Calu3 (cell line): Measurements from ENCODE around the gene ADCY5. TPM values are rescaled to one million over a fixed set of nuclear protein-coding genes. Genes with fewer than 3 reads are reported as not detected.

ENCODE experiments used
- BruUV-seq: library from RNA; stranded (reverse); fragments of 400-500 nt; replicated peaks from 2 replicates; lab custom pipeline; 2021; lab: Mats Ljungman, UMichigan
- CTCF ChIA-PET: fragments of 300-600 bp; sonication (Branson Sonifier 250); formaldehyde crosslinking; loops from one replicate; lab custom pipeline; 2022; ENCODE audit warnings: antibody characterized with exemption; lab: Charles Lee
- DNase-seq: peaks from one replicate; pipeline ENCODE4 v3.0.0; 2022
- H3K27ac Mint-ChIP-seq: one replicate; pipeline ENCODE4 v1.8.0; 2022; ENCODE audit warnings: mixed read lengths; ENCODE audit not compliant: unreplicated experiment
- H3K27me3 Mint-ChIP-seq: one replicate; pipeline ENCODE4 v1.8.0; 2022; ENCODE audit warnings: mixed read lengths; ENCODE audit not compliant: unreplicated experiment
- H3K36me3 Mint-ChIP-seq: one replicate; pipeline ENCODE4 v1.8.0; 2022; ENCODE audit warnings: mild to moderate bottlenecking, moderate library complexity, mixed read lengths; ENCODE audit not compliant: insufficient read depth, unreplicated experiment
- H3K4me1 Mint-ChIP-seq: one replicate; pipeline ENCODE4 v1.8.0; 2022; ENCODE audit warnings: mild to moderate bottlenecking, low read depth, mixed read lengths; ENCODE audit not compliant: unreplicated experiment
- H3K4me3 Mint-ChIP-seq: one replicate; pipeline ENCODE4 v1.8.0; 2022; ENCODE audit warnings: mild to moderate bottlenecking, low read depth, moderate library complexity, mixed read lengths; ENCODE audit not compliant: unreplicated experiment
- H3K9me3 Mint-ChIP-seq: one replicate; pipeline ENCODE4 v1.8.0; 2022; ENCODE audit warnings: low read depth, mixed read lengths; ENCODE audit not compliant: unreplicated experiment
- intact Hi-C: fragments of 100-400 bp; cut with micrococcal nuclease; formaldehyde crosslinking; loops from one replicate; pipeline ENCODE4 v1.10.0; 2022; ENCODE audit not compliant: unreplicated experiment
- total RNA-seq: library from RNA; stranded (reverse); gene quantifications from 2 replicates; pipeline ENCODE4 v1.2.3, GENCODE V29; 2022
- TF ChIP-seq, protein P1 (sequence below): fragments of 200-600 bp; IDR thresholded peaks from one replicate; pipeline ENCODE4 v1.8.0; 2022; ENCODE audit warnings: antibody characterized with exemption; ENCODE audit not compliant: unreplicated experiment

The ADCY5 gene
- total RNA-seq, 1 experiment from 2014 or later: 2.5 TPM

DNA sequence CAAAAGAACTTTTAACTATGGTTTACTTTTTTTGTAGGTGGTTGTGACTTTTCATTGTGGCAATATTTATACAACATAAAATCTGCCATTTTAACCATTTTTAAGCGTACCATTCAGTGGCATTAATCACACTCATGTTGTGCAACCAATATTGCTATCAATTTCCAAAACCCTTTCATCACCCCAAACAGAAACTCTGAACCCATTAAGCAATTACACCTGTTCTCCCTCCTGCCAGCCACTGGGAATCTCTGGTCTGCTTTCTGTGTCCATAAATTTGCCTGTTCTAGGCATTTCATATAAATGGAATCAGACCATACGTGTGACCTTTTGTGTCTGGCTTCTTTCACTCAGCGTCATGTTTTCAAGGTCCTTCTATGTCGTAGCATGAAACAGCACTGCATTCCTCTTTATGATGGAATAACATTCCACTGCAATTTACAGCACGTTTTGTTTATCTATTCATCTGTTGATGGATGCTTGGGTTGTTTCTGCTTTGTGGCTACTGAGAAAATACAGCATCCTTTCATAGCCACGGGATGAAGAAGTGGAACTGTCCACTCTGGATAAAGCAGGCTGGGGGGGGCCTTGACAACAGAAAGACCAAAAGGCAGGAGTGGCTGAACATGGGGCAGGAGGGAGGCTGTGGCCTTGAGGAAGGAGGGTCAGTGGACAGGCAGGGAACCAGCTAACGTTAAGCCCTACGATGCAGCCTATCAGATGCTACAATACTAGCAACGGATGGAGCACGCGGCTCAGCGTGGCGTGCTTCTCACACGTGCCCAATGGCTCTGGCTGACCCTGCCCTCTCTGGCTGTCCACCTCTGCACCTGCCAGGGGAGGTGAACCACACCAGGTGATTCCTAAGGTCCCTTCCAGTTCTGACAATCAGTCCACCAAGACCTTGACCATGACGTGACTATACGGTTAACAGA, 136.3 kb downstream of the ADCY5 start:
- Mint-ChIP-seq H3K9me3 (no peaks in the 10 kb centered on the region), H3K4me1 (no peaks in the 10 kb centered on the region), H3K4me3 (no peak overlapping the region), H3K27me3 (peaks cover 80% of the 10 kb centered on the region), H3K27ac (no peak overlapping the region), H3K36me3 (no peaks in the 10 kb centered on the region)
- TF ChIP-seq, protein P1, sequence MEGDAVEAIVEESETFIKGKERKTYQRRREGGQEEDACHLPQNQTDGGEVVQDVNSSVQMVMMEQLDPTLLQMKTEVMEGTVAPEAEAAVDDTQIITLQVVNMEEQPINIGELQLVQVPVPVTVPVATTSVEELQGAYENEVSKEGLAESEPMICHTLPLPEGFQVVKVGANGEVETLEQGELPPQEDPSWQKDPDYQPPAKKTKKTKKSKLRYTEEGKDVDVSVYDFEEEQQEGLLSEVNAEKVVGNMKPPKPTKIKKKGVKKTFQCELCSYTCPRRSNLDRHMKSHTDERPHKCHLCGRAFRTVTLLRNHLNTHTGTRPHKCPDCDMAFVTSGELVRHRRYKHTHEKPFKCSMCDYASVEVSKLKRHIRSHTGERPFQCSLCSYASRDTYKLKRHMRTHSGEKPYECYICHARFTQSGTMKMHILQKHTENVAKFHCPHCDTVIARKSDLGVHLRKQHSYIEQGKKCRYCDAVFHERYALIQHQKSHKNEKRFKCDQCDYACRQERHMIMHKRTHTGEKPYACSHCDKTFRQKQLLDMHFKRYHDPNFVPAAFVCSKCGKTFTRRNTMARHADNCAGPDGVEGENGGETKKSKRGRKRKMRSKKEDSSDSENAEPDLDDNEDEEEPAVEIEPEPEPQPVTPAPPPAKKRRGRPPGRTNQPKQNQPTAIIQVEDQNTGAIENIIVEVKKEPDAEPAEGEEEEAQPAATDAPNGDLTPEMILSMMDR: no peak
- intact Hi-C loops: no loop called here
- BruUV-seq: no TSS peak
- DNase-seq: no peak
- CTCF ChIA-PET: no interaction called here

DNA sequence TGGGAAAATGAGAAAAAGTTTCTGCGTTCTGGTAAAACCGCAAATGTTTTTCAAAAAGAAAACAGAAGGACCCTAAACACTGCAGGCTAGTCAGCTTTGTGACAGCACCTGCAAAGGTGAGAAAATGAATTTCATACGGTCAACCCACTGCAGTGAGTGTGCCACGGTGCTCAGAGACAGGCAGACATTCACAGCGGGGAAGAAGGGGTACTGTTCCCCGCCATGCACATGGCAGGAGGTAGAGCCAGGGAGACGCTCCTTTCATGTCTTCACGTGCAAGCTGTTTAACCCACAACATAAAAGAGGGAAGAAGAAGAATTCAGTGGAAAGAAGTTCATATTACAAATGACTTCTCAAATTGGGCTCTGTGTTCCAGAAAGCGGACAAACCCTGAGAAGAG, 137.7 kb downstream of the ADCY5 start:
- H3K4me1 Mint-ChIP-seq: no peaks in the 10 kb centered on the region
- intact Hi-C loops: no loop called here
- DNase-seq: no peak
- no peak overlapping the region for H3K4me3 Mint-ChIP-seq
- TF ChIP-seq, protein P1: no peak
- no peaks in the 10 kb centered on the region for H3K9me3 Mint-ChIP-seq
- CTCF ChIA-PET: no interaction called here
- no TSS peak for BruUV-seq
- H3K27me3 Mint-ChIP-seq: peaks cover 84% of the 10 kb centered on the region
- H3K36me3 Mint-ChIP-seq: no peaks in the 10 kb centered on the region
- no peak overlapping the region for H3K27ac Mint-ChIP-seq

DNA sequence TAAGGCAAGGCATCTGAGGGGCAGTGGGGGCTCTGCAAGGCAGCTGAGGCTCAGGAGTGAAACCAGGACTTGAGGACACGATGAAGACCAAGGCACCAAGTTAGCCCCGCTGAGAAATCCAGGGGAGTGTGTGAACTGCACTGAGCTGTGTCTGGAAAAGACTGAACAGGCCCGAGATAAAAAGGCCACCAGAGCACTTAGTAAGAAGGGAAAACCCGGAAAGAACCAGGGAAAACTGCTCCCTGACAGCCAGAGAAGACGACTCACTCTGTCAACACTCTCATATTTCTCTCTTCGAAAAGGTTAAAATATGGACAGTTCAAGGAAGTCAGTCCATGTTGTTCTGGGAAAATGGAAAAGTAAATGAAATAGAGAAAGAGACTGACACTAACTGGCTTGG, 138.1 kb downstream of the ADCY5 start:
- CTCF ChIA-PET: interaction anchor here (0.7 kb wide), 1 partner anchor 86 kb away, joined by 3 read pairs; no protein-coding TSS in a partner anchor
- TF ChIP-seq, protein P1: no peak

DNA sequence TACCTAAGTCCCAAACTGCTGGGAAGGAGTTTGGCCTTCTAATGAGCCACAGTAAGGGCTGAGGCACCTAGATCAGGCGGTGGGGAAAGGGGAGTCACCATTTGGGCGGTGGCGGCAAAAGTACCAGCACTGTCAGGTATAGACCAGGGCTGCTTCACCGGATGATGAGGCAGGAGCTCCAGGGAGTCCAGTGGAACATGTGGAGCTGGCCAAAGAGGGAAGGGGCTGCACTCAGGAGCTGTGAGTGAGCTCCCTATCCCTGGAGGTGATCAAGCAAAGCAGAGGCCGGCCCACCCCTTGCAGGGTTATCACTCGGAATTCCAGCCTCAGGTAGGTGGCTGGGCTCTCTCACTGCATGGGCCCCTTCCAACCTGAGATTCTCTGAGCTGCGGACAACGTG, 138.7 kb downstream of the ADCY5 start:
- Mint-ChIP-seq H3K4me1 (no peaks in the 10 kb centered on the region), H3K27me3 (peaks cover 74% of the 10 kb centered on the region), H3K27ac (no peak overlapping the region), H3K9me3 (no peaks in the 10 kb centered on the region), H3K36me3 (no peaks in the 10 kb centered on the region), H3K4me3 (no peak overlapping the region)
- TF ChIP-seq, protein P1: no peak
- DNase-seq: no peak
- CTCF ChIA-PET: interaction anchor here (0.7 kb wide), 1 partner anchor 87 kb away, joined by 3 read pairs; no protein-coding TSS in a partner anchor
- BruUV-seq: no TSS peak
- intact Hi-C loops: no loop called here

More for the DNA sequence above, 138.1 kb downstream of the ADCY5 start:
- Mint-ChIP-seq H3K27me3 (peaks cover 80% of the 10 kb centered on the region), H3K27ac (no peak overlapping the region), H3K4me1 (no peaks in the 10 kb centered on the region), H3K36me3 (no peaks in the 10 kb centered on the region), H3K4me3 (no peak overlapping the region), H3K9me3 (no peaks in the 10 kb centered on the region)
- BruUV-seq: no TSS peak
- intact Hi-C loops: no loop called here
- DNase-seq: no peak
